NCI-H2196 treated with DMSO at 0.1 percent for 48 hours (cell line): Measurements from ENCODE around the gene USP21.

Experiments
- DNase-seq: peaks from one replicate; lab custom pipeline; 2025; ENCODE audit not compliant: unreplicated experiment; lab: John Stamatoyannopoulos, UW

The USP21 gene

DNA sequence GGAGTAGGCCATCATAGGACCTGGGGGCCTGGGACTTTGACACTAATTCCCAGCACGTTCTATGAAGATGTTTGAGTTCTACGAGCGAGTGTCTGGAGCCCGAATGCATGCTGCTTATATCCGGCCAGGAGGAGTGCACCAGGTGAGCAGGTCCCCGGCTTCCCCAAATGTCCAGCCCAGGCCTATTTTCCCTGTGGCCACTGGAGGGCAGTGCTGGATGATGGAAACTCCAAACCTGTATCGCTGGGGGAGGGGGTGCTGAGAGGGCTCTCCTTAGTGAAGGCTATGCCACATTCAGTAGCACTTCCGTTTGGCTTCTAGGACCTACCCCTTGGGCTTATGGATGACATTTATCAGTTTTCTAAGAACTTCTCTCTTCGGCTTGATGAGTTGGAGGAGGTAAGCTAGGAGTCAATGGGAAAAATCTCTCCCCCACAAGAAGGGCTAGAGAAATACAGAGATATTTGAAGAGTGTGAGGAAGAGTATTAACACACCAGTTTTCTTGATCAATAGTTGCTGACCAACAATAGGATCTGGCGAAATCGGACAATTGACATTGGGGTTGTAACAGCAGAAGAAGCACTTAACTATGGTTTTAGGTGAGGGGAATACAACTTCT lies 50.6 kb downstream of the USP21 start:
- DNase-seq: peak; percentile 71

- no peak for DNase-seq
These were observed 55.1 kb downstream of the USP21 start for GRCh38 chr1:161214369-161214768.

- DNase-seq: no peak
These were observed 55.8 kb downstream of the USP21 start, which contains the start of gene FCER1G for GRCh38 chr1:161215076-161215475. FCER1G (plus strand) TSS chr1:161215295; CDS start chr1:161215322, 27 bp downstream.
